Kidney (tissue), 14 donors: ENCODE measurements around the gene KNCN. TPM values are rescaled to one million over a fixed set of nuclear protein-coding genes. Genes with fewer than 3 reads are reported as not detected.

ENCODE experiments used
- DNase-seq, 5 donors: peaks; one replicate each; pipeline ENCODE4 v3.0.0-alpha.2; 2013 to 2020
- FAIRE-seq: peaks from 2 replicates; lab custom pipeline; 2012; peaks lifted over from hg19 to GRCh38; lab: Jason Lieb, UNC
- H3K27ac ChIP-seq, 2 donors: one replicate each; pipeline ENCODE4 v1.7.0; 2013; ENCODE audit warnings: low read depth in 2 of 2, low read length in 2 of 2, inconsistent platforms in 1 of 2
- H3K27me3 ChIP-seq: one replicate; pipeline ENCODE4 v1.7.1; 2013; ENCODE audit warnings: low read length, inconsistent platforms; ENCODE audit not compliant: control insufficient read depth, insufficient read depth
- H3K36me3 ChIP-seq, 3 donors: one replicate each; pipeline versions ENCODE4 v1.7.0 to v1.7.1; 2013; ENCODE audit warnings: low read length in 3 of 3, control low read depth in 1 of 3, inconsistent platforms in 1 of 3; ENCODE audit not compliant: insufficient read depth in 3 of 3, control insufficient read depth in 2 of 3
- H3K4me1 ChIP-seq, 3 donors: one replicate each; pipeline versions ENCODE4 v1.7.0 to v1.7.1; 2013; ENCODE audit warnings: low read length in 3 of 3, inconsistent platforms in 1 of 3, low read depth in 1 of 3; ENCODE audit not compliant: control insufficient read depth in 2 of 3, insufficient read depth in 2 of 3
- H3K4me3 ChIP-seq, 3 donors: one replicate each; pipeline versions ENCODE4 v1.7.0 to v1.8.1; 2013; ENCODE audit warnings: low read length in 3 of 3, control low read depth in 1 of 3, inconsistent platforms in 1 of 3
- H3K9ac ChIP-seq, 3 donors: one replicate each; pipeline versions ENCODE4 v1.7.0 to v1.7.1; 2013; ENCODE audit warnings: low read length in 3 of 3, control low read depth in 1 of 3, inconsistent platforms in 1 of 3
- H3K9me3 ChIP-seq, 3 donors: one replicate each; pipeline versions ENCODE4 v1.7.0 to v1.7.1; 2013; ENCODE audit warnings: low read length in 3 of 3, control low read depth in 1 of 3, inconsistent platforms in 1 of 3; ENCODE audit not compliant: control insufficient read depth in 2 of 3, insufficient read depth in 1 of 3
- intact Hi-C: fragments of 100-400 bp; cut with DNase I; formaldehyde crosslinking; loops from one replicate; pipeline ENCODE4 v1.11.1; 2022
- polyA plus RNA-seq: library from polyadenylated mRNA; stranded (reverse); fragments of 350-450 nt; fragmentation: Illumina TruSeq; extraction: RNeasy Lipid Tissue Mini Kit (QIAGEN cat#74804); gene quantifications from one replicate; pipeline ENCODE4 v1.2.3, GENCODE V29; 2014; ENCODE audit warnings: low read depth, low replicate concordance; ENCODE audit not compliant: insufficient read depth
- total RNA-seq: library from RNA; stranded (reverse); fragmentation: NEBNext Ultra II Directional; extraction: Animal tissue kit (Norgen Biotek cat#: 25700); gene quantifications from one replicate; pipeline ENCODE4 v1.2.1, GENCODE V29; 2021
- TF ChIP-seq, protein P1 (sequence below): IDR thresholded peaks from 3 replicates; pipeline ENCODE4 v1.5.1; 2012; ENCODE audit warnings: mild to moderate bottlenecking, moderate library complexity, borderline replicate concordance; ENCODE audit not compliant: insufficient read depth; ENCODE audit errors: extremely low read depth
- donor health status: control.
- donor health status: control.
- donor health status: control.
- donor health status: control.
- donor health status: control.
- donor health status: DM: yes; HTN: yes; CAD: no.
- donor health status: Normal renal cell carcinoma (clear cell type).

KNCN gene
- total and polyA plus RNA-seq, 2 donors from 2014 or later: not detected

GRCh38 chr1:46596036-46596435 lies 44.6 kb upstream of the KNCN start:
- H3K4me1 ChIP-seq: no peaks in the 10 kb centered on the region
- H3K27ac ChIP-seq: no peak overlapping the region
- no peak overlapping the region for H3K9ac ChIP-seq
- peaks cover 0 to 20% (median 10%) of the 10 kb centered on the region in 3 donors for H3K36me3 ChIP-seq
- H3K9me3 ChIP-seq: no peaks in the 10 kb centered on the region
- TF ChIP-seq, protein P1, sequence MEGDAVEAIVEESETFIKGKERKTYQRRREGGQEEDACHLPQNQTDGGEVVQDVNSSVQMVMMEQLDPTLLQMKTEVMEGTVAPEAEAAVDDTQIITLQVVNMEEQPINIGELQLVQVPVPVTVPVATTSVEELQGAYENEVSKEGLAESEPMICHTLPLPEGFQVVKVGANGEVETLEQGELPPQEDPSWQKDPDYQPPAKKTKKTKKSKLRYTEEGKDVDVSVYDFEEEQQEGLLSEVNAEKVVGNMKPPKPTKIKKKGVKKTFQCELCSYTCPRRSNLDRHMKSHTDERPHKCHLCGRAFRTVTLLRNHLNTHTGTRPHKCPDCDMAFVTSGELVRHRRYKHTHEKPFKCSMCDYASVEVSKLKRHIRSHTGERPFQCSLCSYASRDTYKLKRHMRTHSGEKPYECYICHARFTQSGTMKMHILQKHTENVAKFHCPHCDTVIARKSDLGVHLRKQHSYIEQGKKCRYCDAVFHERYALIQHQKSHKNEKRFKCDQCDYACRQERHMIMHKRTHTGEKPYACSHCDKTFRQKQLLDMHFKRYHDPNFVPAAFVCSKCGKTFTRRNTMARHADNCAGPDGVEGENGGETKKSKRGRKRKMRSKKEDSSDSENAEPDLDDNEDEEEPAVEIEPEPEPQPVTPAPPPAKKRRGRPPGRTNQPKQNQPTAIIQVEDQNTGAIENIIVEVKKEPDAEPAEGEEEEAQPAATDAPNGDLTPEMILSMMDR: no peak
- intact Hi-C loops: no loop called here
- H3K4me3 ChIP-seq: no peak overlapping the region
- H3K27me3 ChIP-seq: no peaks in the 10 kb centered on the region
- FAIRE-seq: no peak
- no peak for DNase-seq

DNA sequence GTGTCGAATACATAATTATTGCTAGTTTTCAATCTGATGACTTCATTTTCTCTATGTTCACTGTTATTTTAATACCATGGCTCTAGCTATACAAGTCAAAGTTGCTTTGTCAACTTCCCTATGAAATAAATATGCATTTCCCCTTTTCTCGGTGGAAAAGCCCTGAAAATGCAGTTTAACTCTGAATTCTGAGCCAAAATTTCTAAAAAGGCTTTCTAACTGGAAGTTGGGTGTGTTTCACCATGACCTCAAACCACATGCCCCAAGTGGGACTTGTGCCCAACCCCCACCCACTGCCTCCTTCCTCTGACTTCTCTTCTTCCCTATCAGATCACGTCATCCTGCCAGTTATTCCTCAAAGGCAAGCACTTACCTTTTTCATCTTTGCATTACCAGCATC lies 43.7 kb upstream of the KNCN start:
- H3K27ac ChIP-seq: no peak overlapping the region
- no peaks in the 10 kb centered on the region for H3K9me3 ChIP-seq
- TF ChIP-seq, protein P1: no peak
- H3K4me3 ChIP-seq: no peak overlapping the region
- no peaks in the 10 kb centered on the region for H3K27me3 ChIP-seq
- FAIRE-seq (no peak), DNase-seq (no peak)
- peaks cover 0 to 29% (median 12%) of the 10 kb centered on the region in 3 donors for H3K36me3 ChIP-seq
- H3K4me1 ChIP-seq: no peaks in the 10 kb centered on the region
- H3K9ac ChIP-seq: no peak overlapping the region
- intact Hi-C loops: no loop called here

- Histone ChIP-seq H3K4me1 (no peaks in the 10 kb centered on the region), H3K4me3 (no peak overlapping the region), H3K27ac (no peak overlapping the region), H3K9ac (no peak overlapping the region), H3K27me3 (no peaks in the 10 kb centered on the region), H3K9me3 (no peaks in the 10 kb centered on the region), H3K36me3 (peaks cover 0 to 39% (median 15%) of the 10 kb centered on the region in 3 donors)
- TF ChIP-seq, protein P1: no peak
- intact Hi-C loops: no loop called here
- DNase-seq (no peak), FAIRE-seq (no peak)
Measured at GRCh38 chr1:46594063-46594462, 42.6 kb upstream of the KNCN start.

GRCh38 chr1:46592823-46593222 lies 41.4 kb upstream of the KNCN start:
- intact Hi-C loops: no loop called here
- no peaks in the 10 kb centered on the region for H3K9me3 ChIP-seq
- no peak for DNase-seq
- no peak overlapping the region for H3K27ac ChIP-seq
- TF ChIP-seq, protein P1: no peak
- H3K4me1 ChIP-seq: no peaks in the 10 kb centered on the region
- FAIRE-seq: no peak
- no peak overlapping the region for H3K9ac ChIP-seq
- no peak overlapping the region for H3K4me3 ChIP-seq
- H3K27me3 ChIP-seq: no peaks in the 10 kb centered on the region
- peaks cover 0 to 42% (median 18%) of the 10 kb centered on the region in 3 donors for H3K36me3 ChIP-seq
